Measurements from ENCODE around the gene CALCB.

The CALCB gene

DNA sequence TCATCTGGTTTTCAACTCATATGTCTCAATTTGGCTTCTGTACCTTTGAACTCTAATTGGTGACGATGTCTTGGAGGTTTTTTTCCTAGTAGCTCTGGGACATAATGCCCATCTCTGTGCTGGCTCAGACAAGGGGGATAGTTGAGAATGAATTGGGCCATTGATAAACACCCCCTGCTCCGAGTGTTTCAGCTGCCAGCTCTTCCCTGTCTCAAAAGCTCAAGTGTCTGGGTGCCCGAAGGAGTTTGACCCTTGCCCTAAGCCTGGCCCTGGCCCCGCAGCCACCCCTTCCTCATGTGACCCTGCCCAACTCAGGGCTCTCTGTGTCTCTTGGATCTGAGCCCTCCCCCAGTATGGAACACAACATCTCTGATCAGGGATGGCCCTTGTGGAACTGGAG is 44.4 kb downstream of the CALCB start:
- no peak for DNase-seq (ENCODE audit: low read depth in 4 of 4, low spot score in 1 of 4)

DNA sequence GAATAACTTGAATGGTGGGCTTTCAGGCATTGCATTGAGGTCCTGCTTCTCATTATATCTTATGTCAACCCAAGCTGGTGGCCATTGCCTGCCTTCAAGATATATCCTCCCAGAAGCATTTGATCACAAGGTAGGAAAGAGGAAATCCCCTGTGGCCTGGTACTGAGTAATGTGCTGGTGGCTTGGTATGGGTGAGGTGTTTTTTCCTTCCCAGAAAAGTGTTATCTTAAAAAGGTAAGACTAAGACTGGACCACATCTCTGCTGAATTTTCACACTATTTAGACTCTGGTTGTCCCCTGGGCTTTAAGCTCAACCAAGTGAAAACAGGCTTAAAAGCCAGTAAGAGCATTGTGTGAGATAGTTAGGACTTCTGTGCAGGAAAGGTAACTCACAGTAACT is 45.0 kb downstream of the CALCB start:
- no peak for DNase-seq (ENCODE audit: low read depth in 4 of 4, low spot score in 1 of 4)

DNA sequence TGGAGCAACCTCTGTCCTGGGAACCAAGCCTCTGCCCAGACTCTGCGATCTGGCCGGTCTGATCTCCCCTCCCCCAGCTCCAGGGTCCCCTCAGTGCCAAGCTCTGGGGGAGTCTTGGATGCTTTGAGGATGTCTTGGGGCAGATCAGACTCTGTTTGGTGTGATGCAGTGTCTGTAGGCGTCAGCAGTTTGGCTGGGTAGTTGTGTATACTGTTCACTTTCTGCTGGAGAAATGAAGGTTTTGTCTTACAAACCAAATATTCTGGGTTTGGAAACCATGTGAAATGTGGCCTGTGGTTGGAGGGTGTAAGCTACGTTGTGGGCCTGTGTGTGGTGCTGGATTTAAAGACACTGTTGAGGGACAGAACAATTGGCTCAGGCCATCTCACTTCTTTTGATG is 46.0 kb downstream of the CALCB start:
- no peak for DNase-seq (ENCODE audit: low read depth in 4 of 4, low spot score in 1 of 4)

DNA sequence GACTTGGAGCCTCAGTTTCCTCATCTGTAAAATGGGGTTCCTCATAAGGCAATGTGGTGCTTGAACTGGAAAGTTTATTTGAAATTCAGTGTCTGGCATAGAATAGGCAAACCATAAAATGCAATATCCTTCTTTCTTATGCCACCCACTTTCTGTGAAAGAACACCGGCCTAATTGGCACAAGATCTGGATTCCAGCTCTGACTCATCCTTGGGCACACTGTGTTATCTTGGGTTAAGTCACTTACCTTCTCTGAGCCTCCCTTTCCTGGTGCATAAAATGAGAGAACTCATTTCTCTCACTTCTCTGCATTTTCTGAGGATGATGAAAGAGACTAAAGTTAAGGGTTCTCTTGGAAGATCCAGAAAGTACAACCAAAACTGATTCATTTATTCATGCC is 46.4 kb downstream of the CALCB start:
- DNase-seq (ENCODE audit: low read depth in 4 of 4, low spot score in 1 of 4), result no peak

DNA sequence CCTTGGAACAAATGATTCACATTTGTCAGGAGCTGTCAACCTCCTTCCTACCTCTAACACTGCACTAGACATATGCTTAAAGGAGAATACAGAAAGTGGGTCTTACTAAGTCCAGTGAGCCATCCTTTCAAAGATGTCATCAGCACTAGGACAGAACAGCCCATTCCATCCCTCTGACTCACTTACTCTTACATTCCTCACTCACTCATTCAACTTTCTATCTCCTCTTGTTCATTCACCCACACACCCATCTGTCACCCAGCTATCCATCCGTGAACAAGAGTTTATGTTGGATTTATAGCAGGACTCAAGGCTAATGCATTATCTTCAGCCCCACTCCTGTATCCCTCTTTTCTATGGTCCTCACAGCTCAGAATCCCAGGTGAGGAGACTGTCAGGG is 50.5 kb downstream of the CALCB start:
- DNase-seq (ENCODE audit: low read depth in 4 of 4, low spot score in 1 of 4), result no peak

DNA sequence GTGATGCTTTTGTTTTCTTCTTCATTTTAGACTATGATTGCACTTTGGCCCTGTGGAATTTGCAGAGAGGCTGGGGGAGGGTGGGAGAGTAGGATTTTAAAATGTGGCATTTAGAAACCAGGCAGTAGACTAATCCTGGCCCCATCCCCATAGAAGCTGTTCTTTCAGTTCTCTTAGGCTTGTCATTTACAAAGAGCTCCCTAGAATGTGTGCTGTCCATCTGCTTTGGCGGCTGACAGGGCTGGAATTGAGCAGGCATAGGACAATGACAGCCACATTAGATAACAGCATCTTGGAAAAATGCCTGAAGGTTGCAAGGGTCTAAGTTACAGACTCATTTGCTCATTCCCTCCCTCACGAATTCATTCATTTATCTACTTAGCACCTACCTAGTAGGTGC is 51.1 kb downstream of the CALCB start:
- no peak for DNase-seq (ENCODE audit: low read depth in 4 of 4, low spot score in 1 of 4)

DNA sequence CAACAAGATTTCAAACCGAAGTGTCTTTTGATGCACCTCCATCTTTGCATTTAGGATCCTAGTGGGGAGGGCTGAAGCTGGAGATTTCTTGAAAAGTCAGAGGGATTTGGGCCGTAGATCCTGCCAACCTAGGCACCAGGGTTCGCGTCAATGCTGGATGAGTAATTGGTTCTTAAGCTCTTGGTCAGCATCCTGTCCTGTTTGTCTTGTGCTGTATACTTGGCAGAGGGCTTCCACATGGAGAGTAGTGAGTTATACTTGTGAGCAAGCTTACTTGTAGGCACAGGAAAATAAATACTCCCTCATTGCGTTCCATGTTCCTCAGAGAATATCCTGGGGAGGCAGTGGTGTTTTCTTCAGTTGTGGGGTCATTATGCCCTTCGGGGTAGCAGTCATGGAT is 53.9 kb downstream of the CALCB start:
- DNase-seq (ENCODE audit: low read depth in 4 of 4, low spot score in 1 of 4), result no peak
